Measurements from ENCODE around the gene UGDH.

Gene UGDH

GRCh38 chr4:39476187-39476895 lies 50.9 kb downstream of the UGDH start:
- no peak for TF ChIP-seq CTCF (IDR thresholded peaks at IDR 0.05; ENCODE audit: insufficient read depth, missing control alignments)
- FAIRE-seq (peak; percentile 29), DNase-seq (ENCODE audit: insufficient read length, low spot score) (no peak)

GRCh38 chr4:39472396-39472795 lies 54.8 kb downstream of the UGDH start:
- TF ChIP-seq CTCF (IDR thresholded peaks at IDR 0.05; ENCODE audit: insufficient read depth, missing control alignments), result no peak
- FAIRE-seq (no peak), DNase-seq (ENCODE audit: insufficient read length, low spot score) (no peak)

GRCh38 chr4:39470402-39470801 lies 56.8 kb downstream of the UGDH start:
- DNase-seq (ENCODE audit: insufficient read length, low spot score) (no peak), FAIRE-seq (no peak)
- TF ChIP-seq CTCF (IDR thresholded peaks at IDR 0.05; ENCODE audit: insufficient read depth, missing control alignments), result no peak

GRCh38 chr4:39469429-39470077 lies 57.7 kb downstream of the UGDH start:
- TF ChIP-seq CTCF (IDR thresholded peaks at IDR 0.05; ENCODE audit: insufficient read depth, missing control alignments), result peak; percentile 88
- FAIRE-seq, result peak; percentile 73
- no peak for DNase-seq (ENCODE audit: insufficient read length, low spot score)

- FAIRE-seq, result no peak
- no peak for TF ChIP-seq CTCF (IDR thresholded peaks at IDR 0.05; ENCODE audit: insufficient read depth, missing control alignments)
- no peak for DNase-seq (ENCODE audit: insufficient read length, low spot score)
Measured at GRCh38 chr4:39467464-39467863, 59.8 kb downstream of the UGDH start.

- DNase-seq (ENCODE audit: insufficient read length, low spot score), result no peak
- FAIRE-seq, result no peak
- no peak for TF ChIP-seq CTCF (IDR thresholded peaks at IDR 0.05; ENCODE audit: insufficient read depth, missing control alignments)
Measured at GRCh38 chr4:39466747-39467146, 60.5 kb downstream of the UGDH start.

- DNase-seq (ENCODE audit: insufficient read length, low spot score) (no peak), FAIRE-seq (peak; percentile 67)
- TF ChIP-seq CTCF (IDR thresholded peaks at IDR 0.05; ENCODE audit: insufficient read depth, missing control alignments), result no peak
Measured at GRCh38 chr4:39464886-39465501, 62.2 kb downstream of the UGDH start.

Measured in D721Med (cell line).